Panc1 (cell line): ENCODE data around the gene IGFN1. TPM values are rescaled to one million over a fixed set of nuclear protein-coding genes. Genes with fewer than 3 reads are reported as not detected.

Experiments used
- ATAC-seq: fragments of 200-7000 bp; cut with Tn5 transposase; 2 replicates; pipeline ENCODE4 v1.9.1; 2020; ENCODE audit warnings: mild to moderate bottlenecking, moderate library complexity
- BruUV-seq: library from RNA; stranded (reverse); fragments of 400-500 nt; replicated peaks from 2 replicates; lab custom pipeline; 2021; lab: Mats Ljungman, UMichigan
- CTCF ChIA-PET: fragments of 300-600 bp; sonication (Branson Sonifier 250); formaldehyde crosslinking; loops from one replicate; lab custom pipeline; 2022; ENCODE audit warnings: antibody characterized with exemption; lab: Charles Lee
- POLR2A ChIA-PET: fragments of 300-600 bp; sonication (Branson Sonifier 250); formaldehyde crosslinking; loops from one replicate; lab custom pipeline; 2022; ENCODE audit warnings: antibody characterized with exemption; lab: Charles Lee
- DNase-seq: peaks from one replicate; pipeline ENCODE4 v3.0.0-alpha.2; 2010; ENCODE audit warnings: low read depth, low spot score
- H3K27ac ChIP-seq: 2 replicates; pipeline ENCODE4 v1.5.1; 2011; ENCODE audit warnings: mild to moderate bottlenecking, low read length, inconsistent platforms
- H3K27me3 ChIP-seq: fragments of 200-500 bp; sonication (Bioruptor generic); 2 replicates; pipeline ENCODE4 v1.6.0; 2014; ENCODE audit warnings: low read length, inconsistent platforms; ENCODE audit not compliant: control insufficient read depth, insufficient read depth
- H3K36me3 ChIP-seq: fragments of 200-500 bp; sonication (Bioruptor generic); 2 replicates; pipeline ENCODE4 v1.5.1; 2014; ENCODE audit warnings: inconsistent platforms, mild to moderate bottlenecking, low read length, moderate library complexity; ENCODE audit not compliant: control insufficient read depth, insufficient read depth
- H3K4me1 ChIP-seq: 2 replicates; pipeline ENCODE4 v1.5.1; 2011; ENCODE audit warnings: inconsistent platforms, mild to moderate bottlenecking, low read length, moderate library complexity; ENCODE audit not compliant: control insufficient read depth, insufficient read depth
- H3K4me3 ChIP-seq, 2 experiments: 2 replicates each; pipeline ENCODE4 v1.5.1; 2011 to 2012; ENCODE audit warnings: low read depth in 2 of 2, low read length in 2 of 2, mild to moderate bottlenecking in 2 of 2, inconsistent platforms in 1 of 2, moderate library complexity in 1 of 2
- H3K9me3 ChIP-seq: fragments of 200-500 bp; sonication (Bioruptor generic); 2 replicates; pipeline ENCODE4 v1.5.1; 2014; ENCODE audit warnings: low read depth, mild to moderate bottlenecking, inconsistent platforms, low read length, moderate library complexity; ENCODE audit not compliant: control insufficient read depth, insufficient read depth
- CTCF ChIP-seq: fragments of 450-650 bp; IDR thresholded peaks from 2 replicates; pipeline ENCODE4 v1.5.1; 2017; ENCODE audit warnings: mild to moderate bottlenecking
- POLR2AphosphoS5 ChIP-seq: IDR thresholded peaks from 2 replicates; pipeline ENCODE4 v1.6.1; 2012; ENCODE audit warnings: mild to moderate bottlenecking, low read depth, low read length, moderate library complexity
- REST ChIP-seq, 2 experiments: IDR thresholded peaks; 2 replicates each; pipeline ENCODE4 v1.6.1; 2011 to 2012; ENCODE audit warnings: low read depth in 2 of 2, control low read depth in 1 of 2, low read length in 1 of 2, mild to moderate bottlenecking in 1 of 2, moderate library complexity in 1 of 2; ENCODE audit not compliant: insufficient read depth in 1 of 2
- SIN3A ChIP-seq: IDR thresholded peaks from 2 replicates; pipeline ENCODE4 v1.6.1; 2012; ENCODE audit warnings: low read depth, mild to moderate bottlenecking, low read length, moderate library complexity, borderline replicate concordance; ENCODE audit not compliant: insufficient read depth
- TCF7L2 ChIP-seq: IDR thresholded peaks from 2 replicates; pipeline ENCODE4 v1.6.1; 2011; ENCODE audit warnings: mild to moderate bottlenecking, low read depth, low read length, inconsistent platforms
- in situ Hi-C: cut with HindIII; loops from 2 replicates; pipeline ENCODE4 v1.10.0; 2016; ENCODE audit warnings: low sequenced_read_pairs, low pct_unique_long_range_greater_than_20kb
- intact Hi-C: fragments of 100-400 bp; cut with micrococcal nuclease; formaldehyde crosslinking; loops from one replicate; pipeline ENCODE4 v1.10.0; 2022; ENCODE audit not compliant: unreplicated experiment
- total RNA-seq: library from RNA; stranded (reverse); gene quantifications from one replicate; pipeline ENCODE4 v1.2.1, GENCODE V29; 2021; ENCODE audit not compliant: unreplicated experiment

The IGFN1 gene
- total RNA-seq, 1 experiment from 2014 or later: not detected

- no TSS peak for BruUV-seq
- CTCF ChIA-PET: no interaction called here
- Histone ChIP-seq H3K4me1 (no peaks in the 10 kb centered on the region), H3K36me3 (no peaks in the 10 kb centered on the region), H3K4me3 (no peak overlapping the region), H3K27me3 (no peaks in the 10 kb centered on the region), H3K27ac (no peak overlapping the region), H3K9me3 (no peaks in the 10 kb centered on the region)
- intact Hi-C loops: no loop called here
- in situ Hi-C loops: no loop called here
- ATAC-seq: no peak
- TF ChIP-seq REST (IDR thresholded peaks at IDR 0.05; ENCODE audit: insufficient read depth in 1 of 2, low read depth in 2 of 2, low read length in 1 of 2): no peak
- no peak for TF ChIP-seq POLR2AphosphoS5
- no peak for TF ChIP-seq TCF7L2
- TF ChIP-seq SIN3A: no peak
- no peak for TF ChIP-seq CTCF
- no peak for DNase-seq
- POLR2A ChIA-PET: no interaction called here
These were observed 17.6 kb downstream of the IGFN1 start for GRCh38 chr1:201208236-201208635.

- DNase-seq (no peak), ATAC-seq (no peak)
- intact Hi-C loops (no loop called here), in situ Hi-C loops (no loop called here)
- Histone ChIP-seq H3K27me3 (no peaks in the 10 kb centered on the region), H3K36me3 (no peaks in the 10 kb centered on the region), H3K4me1 (no peaks in the 10 kb centered on the region), H3K9me3 (no peaks in the 10 kb centered on the region), H3K27ac (no peak overlapping the region), H3K4me3 (no peak overlapping the region)
- ChIA-PET POLR2A (no interaction called here), CTCF (no interaction called here)
- no TSS peak for BruUV-seq
- TF ChIP-seq SIN3A (no peak), TCF7L2 (no peak), CTCF (no peak), POLR2AphosphoS5 (no peak), REST (IDR thresholded peaks at IDR 0.05; ENCODE audit: insufficient read depth in 1 of 2, low read depth in 2 of 2, low read length in 1 of 2) (no peak)
These were observed 21.4 kb downstream of the IGFN1 start for GRCh38 chr1:201212056-201212455.
